ENCODE measurements around the gene FGF5.
"Not testable (repeated sequence)": the region's sequence is repeated elsewhere in the genome, so short reads cannot be mapped to it uniquely, and the experiment has no call there.

The FGF5 gene

GRCh38 chr4:80295826-80296225 lies 29.4 kb downstream of the FGF5 start:
- DNase-seq (ENCODE audit: low read depth): no peak

GRCh38 chr4:80301884-80302283 lies 35.4 kb downstream of the FGF5 start:
- DNase-seq (ENCODE audit: low read depth): no peak

GRCh38 chr4:80302616-80303223 lies 36.3 kb downstream of the FGF5 start:
- DNase-seq (ENCODE audit: low read depth): no peak

- no peak for DNase-seq (ENCODE audit: low read depth)
Measured at GRCh38 chr4:80305466-80305865, 39.0 kb downstream of the FGF5 start.

GRCh38 chr4:80306260-80306659 lies 39.8 kb downstream of the FGF5 start:
- DNase-seq (ENCODE audit: low read depth): no peak

- no peak for DNase-seq (ENCODE audit: low read depth)
Measured at GRCh38 chr4:80307183-80307735, 40.8 kb downstream of the FGF5 start.

GRCh38 chr4:80307774-80308465 lies 41.5 kb downstream of the FGF5 start:
- DNase-seq (ENCODE audit: low read depth): no peak

GRCh38 chr4:80308466-80308822 lies 42.0 kb downstream of the FGF5 start:
- no peak for DNase-seq (ENCODE audit: low read depth)

GRCh38 chr4:80309294-80310004 lies 43.0 kb downstream of the FGF5 start:
- no peak for DNase-seq (ENCODE audit: low read depth)

- DNase-seq (ENCODE audit: low read depth): no peak
Measured at GRCh38 chr4:80311130-80311529, 44.7 kb downstream of the FGF5 start.

- no peak for DNase-seq (ENCODE audit: low read depth)
Measured at GRCh38 chr4:80312124-80312523, 45.7 kb downstream of the FGF5 start.

- no peak for DNase-seq (ENCODE audit: low read depth)
Measured at GRCh38 chr4:80313627-80314026, 47.2 kb downstream of the FGF5 start.

GRCh38 chr4:80315848-80316247 lies 49.4 kb downstream of the FGF5 start:
- DNase-seq (ENCODE audit: low read depth): not testable (repeated sequence)

- no peak for DNase-seq (ENCODE audit: low read depth)
Measured at GRCh38 chr4:80321341-80321740, 54.9 kb downstream of the FGF5 start.

- DNase-seq (ENCODE audit: low read depth): no peak
Measured at GRCh38 chr4:80321776-80322175, 55.3 kb downstream of the FGF5 start.

- no peak for DNase-seq (ENCODE audit: low read depth)
Measured at GRCh38 chr4:80322716-80323115, 56.3 kb downstream of the FGF5 start.

GRCh38 chr4:80324171-80324570 lies 57.7 kb downstream of the FGF5 start:
- DNase-seq (ENCODE audit: low read depth): no peak

GRCh38 chr4:80331693-80332092 lies 65.2 kb downstream of the FGF5 start:
- DNase-seq (ENCODE audit: low read depth): no peak

- no peak for DNase-seq (ENCODE audit: low read depth)
Measured at GRCh38 chr4:80333121-80333520, 66.7 kb downstream of the FGF5 start.

- DNase-seq (ENCODE audit: low read depth): no peak
Measured at GRCh38 chr4:80334568-80334967, 68.1 kb downstream of the FGF5 start.

- no peak for DNase-seq (ENCODE audit: low read depth)
Measured at GRCh38 chr4:80335226-80335553, 68.7 kb downstream of the FGF5 start.

GRCh38 chr4:80335554-80336358 lies 69.3 kb downstream of the FGF5 start, which contains the start of gene CFAP299:
CFAP299 (plus strand) TSS chr4:80335730.
- peak; percentile 5 for DNase-seq (ENCODE audit: low read depth)
